NCI-H146 treated with DMSO at 0.1 percent for 48 hours (cell line): ENCODE measurements around the gene NPNT.

Experiments
- DNase-seq: peaks from one replicate; lab custom pipeline; 2025; ENCODE audit not compliant: unreplicated experiment; lab: John Stamatoyannopoulos, UW

The NPNT gene

GRCh38 chr4:106017975-106018374 is 122.7 kb downstream of the NPNT start:
- no peak for DNase-seq

DNA sequence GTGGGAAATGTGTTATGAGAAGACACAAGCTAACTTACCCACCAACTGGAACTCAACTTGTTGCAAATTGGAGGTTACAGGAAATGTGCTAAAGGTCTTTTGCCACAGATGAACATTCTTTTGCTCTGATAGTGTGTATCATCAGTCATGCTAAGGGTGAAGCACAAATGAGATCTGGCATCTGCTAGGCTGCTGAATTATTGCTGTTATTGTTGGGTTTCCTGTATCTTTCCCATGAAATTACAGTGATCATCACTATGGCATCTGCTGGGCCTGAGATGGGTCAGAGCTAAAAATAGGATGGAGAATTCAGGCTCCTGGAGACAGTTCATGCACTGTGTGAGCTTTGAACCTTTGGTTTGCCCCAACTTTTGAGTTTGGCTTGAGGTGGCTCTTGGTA is 124.5 kb downstream of the NPNT start:
- DNase-seq, result no peak
